Esophagus squamous epithelium (tissue), 5 donors: ENCODE results near the gene PABPC1L. TPM values are rescaled to one million over a fixed set of nuclear protein-coding genes. Genes with fewer than 3 reads are reported as not detected.

Experiments
- DNase-seq: peaks from one replicate; lab custom pipeline; 2025; lab: John Stamatoyannopoulos, UW
- H3K27ac ChIP-seq, 4 donors: fragments of 200-600 bp; sonication (generic); one replicate each; pipeline ENCODE4 v1.5.1; 2016 to 2019; ENCODE audit warnings: mild to moderate bottlenecking in 1 of 4
- H3K27me3 ChIP-seq, 4 donors: fragments of 200-600 bp; sonication (generic); 1 replicate in 3 of 4; 2 replicates in 1 of 4; pipeline versions ENCODE4 v1.5.1 to v1.6.0; 2017 to 2021; ENCODE audit warnings: antibody characterized with exemption in 1 of 4
- H3K36me3 ChIP-seq, 3 donors: fragments of 200-600 bp; sonication (generic); one replicate each; pipeline ENCODE4 v1.5.1; 2016 to 2019
- H3K4me1 ChIP-seq, 3 donors: fragments of 200-600 bp; sonication (generic); one replicate each; pipeline ENCODE4 v1.5.1; 2017 to 2019
- H3K4me3 ChIP-seq, 4 donors: fragments of 200-600 bp; sonication (generic); 1 replicate in 3 of 4; 2 replicates in 1 of 4; pipeline ENCODE4 v1.5.1; 2016 to 2019; ENCODE audit warnings: mild to moderate bottlenecking in 2 of 4, moderate library complexity in 1 of 4
- H3K9me3 ChIP-seq, 3 donors: fragments of 200-600 bp; sonication (generic); one replicate each; pipeline ENCODE4 v1.5.1; 2016 to 2019
- CTCF ChIP-seq, 6 experiments: fragments of 450-650 bp in 4 of 6; fragments of 200-600 bp in 2 of 6; sonication (generic) in 2 of 6; IDR thresholded peaks; one replicate each; pipeline ENCODE4 v1.5.1; 2016 to 2019; ENCODE audit warnings: antibody characterized with exemption in 6 of 6, mild to moderate bottlenecking in 4 of 6, moderate library complexity in 4 of 6
- POLR2A ChIP-seq, 4 donors: fragments of 450-650 bp; IDR thresholded peaks; one replicate each; pipeline ENCODE4 v1.6.1; 2017; ENCODE audit warnings: antibody characterized with exemption in 4 of 4, mild to moderate bottlenecking in 4 of 4, moderate library complexity in 3 of 4
- WGBS, 2 donors: methylation state at CpG; one replicate each; pipeline ENCODE4 v1.1.5; 2018; 5-methylcytosine and 5-hydroxymethylcytosine counted together
- intact Hi-C: fragments of 100-400 bp; cut with DNase I; formaldehyde crosslinking; loops from one replicate; pipeline ENCODE4 v1.15.0; 2022
- total RNA-seq, 4 donors: library from RNA; depleted of rRNA; stranded (reverse); fragments of >200 nt; gene quantifications; one replicate each; pipeline ENCODE4 v1.1.0, GENCODE V29; 2016
- donor health status: DM: yes; HTN: yes; CAD: no.

Gene PABPC1L
- total RNA-seq, 4 donors from 2014 or later = 5.9 to 18.5 (median 8.7) TPM

- DNase-seq = no peak
- intact Hi-C loops = no loop called here
- WGBS, 2 donors = 80 to 85% methylated on average over 4 to 7 of the region's 7 CpGs
- Histone ChIP-seq H3K9me3 (no peaks in the 10 kb centered on the region), H3K4me3 (no peak overlapping the region), H3K27ac (no peak overlapping the region), H3K36me3 (peaks cover 0 to 98% (median 20%) of the 10 kb centered on the region in 3 donors), H3K4me1 (no peaks in the 10 kb centered on the region), H3K27me3 (no peaks in the 10 kb centered on the region)
- TF ChIP-seq POLR2A (IDR thresholded peaks at IDR 0.05) (no peak), CTCF (IDR thresholded peaks at IDR 0.05) (no peak)
These were observed 31.3 kb downstream of the PABPC1L start for GRCh38 chr20:44941120-44941691.

DNA sequence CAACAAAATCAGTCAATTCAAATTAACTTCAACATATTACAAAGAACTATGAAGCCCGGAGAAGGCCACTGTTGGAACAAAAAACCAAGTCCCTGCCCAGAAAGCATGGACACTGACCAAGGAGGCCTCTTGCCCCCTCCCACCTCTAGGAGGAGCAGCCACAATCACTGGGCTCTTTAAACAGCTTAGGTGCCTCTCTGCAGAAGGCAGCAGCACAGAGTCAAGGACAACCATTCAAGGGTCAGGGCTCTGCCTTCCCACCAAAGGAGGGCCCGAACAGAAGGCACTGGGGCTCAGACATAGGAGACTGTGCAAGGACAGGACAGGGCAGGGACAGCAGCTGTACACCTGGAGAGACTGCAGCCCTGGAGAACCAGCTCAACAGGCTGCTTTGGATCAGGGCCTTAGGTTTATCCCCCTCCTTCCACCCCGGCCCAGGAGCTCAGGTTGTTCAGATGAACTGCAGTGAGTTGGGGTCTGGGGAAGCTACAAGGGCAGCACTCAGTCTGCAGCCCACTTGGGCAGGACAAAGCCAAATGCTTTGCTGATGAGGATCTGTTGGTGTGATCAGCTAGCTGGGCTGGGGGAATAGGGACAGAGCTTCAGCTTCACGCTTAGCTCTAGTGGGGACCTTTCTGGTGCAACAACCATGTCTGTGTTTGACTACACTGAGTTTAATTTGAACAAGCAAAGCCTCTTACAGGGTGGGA is 32.6 kb downstream of the PABPC1L start:
- WGBS, 2 donors = 83 to 89% methylated on average over 2 to 3 of the region's 4 CpGs
- Histone ChIP-seq H3K27ac (no peak overlapping the region), H3K4me3 (no peak overlapping the region), H3K4me1 (no peaks in the 10 kb centered on the region), H3K9me3 (no peaks in the 10 kb centered on the region), H3K27me3 (no peaks in the 10 kb centered on the region), H3K36me3 (peaks cover 0 to 98% (median 20%) of the 10 kb centered on the region in 3 donors)
- no peak for TF ChIP-seq CTCF (IDR thresholded peaks at IDR 0.05)
- TF ChIP-seq POLR2A (IDR thresholded peaks at IDR 0.05) = no peak
- intact Hi-C loops = no loop called here
- DNase-seq = no peak

GRCh38 chr20:44943828-44944227 is 34.0 kb downstream of the PABPC1L start:
- no peaks in the 10 kb centered on the region for H3K4me1 ChIP-seq
- intact Hi-C loops = no loop called here
- H3K27ac ChIP-seq = no peak overlapping the region
- peaks cover 0 to 100% (median 28%) of the 10 kb centered on the region in 3 donors for H3K36me3 ChIP-seq
- no peak for DNase-seq
- WGBS, 2 donors = 84% methylated on average over 4 of the region's 4 CpGs
- H3K27me3 ChIP-seq = no peaks in the 10 kb centered on the region
- no peak overlapping the region for H3K4me3 ChIP-seq
- no peaks in the 10 kb centered on the region for H3K9me3 ChIP-seq
- TF ChIP-seq CTCF (IDR thresholded peaks at IDR 0.05) = no peak

DNA sequence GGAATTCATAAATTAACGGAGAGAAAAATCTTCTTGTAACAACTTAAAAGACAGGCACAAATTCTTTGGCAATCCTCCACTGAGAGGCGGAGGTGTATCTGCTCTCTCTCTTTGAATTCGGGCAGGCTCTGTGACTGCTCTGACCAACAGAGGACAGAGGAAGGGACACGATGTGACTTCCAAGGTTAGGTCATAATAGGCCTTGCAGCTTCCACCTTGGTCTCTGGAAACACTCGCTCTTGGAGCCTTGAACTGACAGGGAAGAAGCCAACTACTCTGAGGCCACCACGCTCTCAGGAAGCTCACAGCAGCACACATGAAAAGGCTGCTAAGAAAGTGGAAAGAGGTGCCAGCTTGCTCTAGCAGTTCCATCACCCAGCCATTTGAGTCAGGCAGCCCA is 35.4 kb downstream of the PABPC1L start:
- no peak for TF ChIP-seq CTCF (IDR thresholded peaks at IDR 0.05)
- no peak for TF ChIP-seq POLR2A (IDR thresholded peaks at IDR 0.05)
- Histone ChIP-seq H3K9me3 (no peaks in the 10 kb centered on the region), H3K36me3 (peaks cover 0 to 100% (median 28%) of the 10 kb centered on the region in 3 donors), H3K4me1 (no peaks in the 10 kb centered on the region), H3K27ac (no peak overlapping the region), H3K4me3 (no peak overlapping the region), H3K27me3 (no peaks in the 10 kb centered on the region)
- intact Hi-C loops = no loop called here
- no peak for DNase-seq
- 91 to 96% methylated on average over 6 of the region's 6 CpGs for WGBS, 2 donors

DNA sequence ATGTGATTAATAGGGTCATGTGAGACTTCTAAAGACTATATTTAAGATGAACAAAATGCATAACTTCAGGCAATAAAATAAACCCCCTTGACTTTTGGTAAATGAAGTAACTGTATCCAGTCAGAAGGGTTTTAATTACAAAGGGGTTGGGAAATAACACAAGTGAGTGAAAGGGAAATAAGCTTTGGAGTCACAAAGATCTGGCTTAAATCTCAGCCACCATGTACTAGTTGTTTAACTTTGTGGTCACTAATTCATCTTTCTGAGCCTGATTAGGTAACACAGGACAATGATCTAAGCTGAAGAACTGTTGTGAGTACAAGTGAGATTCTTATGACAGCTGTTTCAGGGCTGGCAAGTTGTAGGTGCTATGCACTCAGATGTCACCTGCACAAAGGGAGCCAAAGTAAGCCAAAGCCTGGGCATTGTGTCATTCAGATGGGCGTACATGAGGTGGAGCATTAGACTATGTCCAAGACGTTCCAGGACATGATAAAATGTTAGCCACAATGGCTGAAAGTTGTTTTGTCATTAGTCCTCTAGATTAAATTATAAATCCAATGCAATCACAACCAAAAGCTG is 36.5 kb downstream of the PABPC1L start:
- TF ChIP-seq CTCF (IDR thresholded peaks at IDR 0.05) = no peak
- no peak for TF ChIP-seq POLR2A (IDR thresholded peaks at IDR 0.05)
- WGBS, 2 donors = 60 to 88% methylated on average over 2 of the region's 2 CpGs
- Histone ChIP-seq H3K27ac (no peak overlapping the region), H3K9me3 (no peaks in the 10 kb centered on the region), H3K27me3 (no peaks in the 10 kb centered on the region), H3K36me3 (peaks cover 9 to 100% (median 38%) of the 10 kb centered on the region in 3 donors), H3K4me1 (no peaks in the 10 kb centered on the region), H3K4me3 (no peak overlapping the region)
- intact Hi-C loops = no loop called here
- DNase-seq = no peak
